Loucy (cell line): Measurements from ENCODE around the gene ZIC1.

ENCODE experiments used
- CTCF ChIP-seq: fragments of 200-600 bp; sonication (generic); conservative IDR thresholded peaks from 2 replicates; pipeline ENCODE4 v1.5.1; 2014; ENCODE audit warnings: mild to moderate bottlenecking, antibody characterized with exemption, low read length
- EZH2phosphoT487 ChIP-seq: fragments of 200-600 bp; IDR thresholded peaks from 2 replicates; pipeline ENCODE4 v1.6.1; 2018; ENCODE audit warnings: antibody characterized with exemption, mild to moderate bottlenecking, moderate library complexity, borderline replicate concordance

DNA sequence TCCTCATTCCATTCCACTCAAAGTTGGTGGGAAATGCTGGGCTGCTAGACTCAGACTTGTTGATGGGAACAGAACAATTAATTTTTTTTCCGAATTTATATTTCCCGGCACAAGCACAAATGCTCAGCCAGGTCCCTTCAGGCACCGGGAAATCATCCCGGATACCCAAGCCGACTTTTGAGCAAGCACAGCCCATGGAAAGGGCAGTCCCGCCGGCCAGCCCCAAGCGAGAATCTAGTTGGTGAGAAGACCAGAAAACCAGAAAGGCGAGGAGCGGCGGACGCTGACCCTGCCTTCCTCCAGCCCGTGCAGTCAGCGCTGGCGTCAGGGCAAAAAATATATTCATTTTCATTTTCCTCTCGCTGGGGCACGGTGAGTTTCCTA, 2.1 kb upstream of the ZIC1 start:
- TF ChIP-seq CTCF (no peak), EZH2phosphoT487 (no peak)
